ENCODE data around the gene CPN1.

The CPN1 gene

GRCh38 chr10:100075426-100076220 lies 6.0 kb downstream of the CPN1 start:
- no peak for DNase-seq

GRCh38 chr10:100072514-100072913 lies 9.2 kb downstream of the CPN1 start:
- no peak for DNase-seq

GRCh38 chr10:100071529-100071928 lies 10.1 kb downstream of the CPN1 start:
- no peak for DNase-seq

GRCh38 chr10:100067466-100067865 lies 14.2 kb downstream of the CPN1 start:
- DNase-seq = no peak

GRCh38 chr10:100065084-100065660 lies 16.5 kb downstream of the CPN1 start:
- DNase-seq = no peak

GRCh38 chr10:100061401-100061800 lies 20.3 kb downstream of the CPN1 start:
- no peak for DNase-seq

- DNase-seq = no peak
These were observed 23.7 kb downstream of the CPN1 start for GRCh38 chr10:100057948-100058347.

- DNase-seq = no peak
These were observed 27.8 kb downstream of the CPN1 start for GRCh38 chr10:100053686-100054460.

- peak; percentile 65 to 73 for DNase-seq
These were observed 35.6 kb downstream of the CPN1 start for GRCh38 chr10:100046021-100046486.

GRCh38 chr10:100045592-100045991 lies 36.1 kb downstream of the CPN1 start:
- DNase-seq = no peak

GRCh38 chr10:100043796-100044195 lies 37.9 kb downstream of the CPN1 start:
- DNase-seq = no peak

- DNase-seq = no peak
These were observed 38.3 kb downstream of the CPN1 start for GRCh38 chr10:100043344-100043743.

- no peak for DNase-seq
These were observed 40.2 kb downstream of the CPN1 start for GRCh38 chr10:100041306-100042002.

GRCh38 chr10:100038561-100039071 lies 43.1 kb downstream of the CPN1 start:
- no peak for DNase-seq

- no peak for DNase-seq
These were observed 43.8 kb downstream of the CPN1 start for GRCh38 chr10:100037758-100038315.

GRCh38 chr10:100036850-100037249 lies 44.8 kb downstream of the CPN1 start:
- no peak for DNase-seq

GRCh38 chr10:100033766-100034418 lies 47.8 kb downstream of the CPN1 start:
- DNase-seq = no peak

GRCh38 chr10:100027416-100027815 lies 54.3 kb downstream of the CPN1 start:
- no peak for DNase-seq

GRCh38 chr10:100025576-100025975 lies 56.1 kb downstream of the CPN1 start:
- DNase-seq = no peak

- no peak for DNase-seq
These were observed 56.9 kb downstream of the CPN1 start for GRCh38 chr10:100024748-100025147.

GRCh38 chr10:100022403-100022802 lies 59.3 kb downstream of the CPN1 start:
- no peak for DNase-seq

- no peak for DNase-seq
These were observed 60.3 kb downstream of the CPN1 start for GRCh38 chr10:100021322-100021721.

All from CD4-positive, alpha-beta T cell treated with Interleukin-4 for 1 hour (primary cell).